Loucy (cell line): Measurements from ENCODE around the gene CCDC63.

Experiments
- CTCF ChIP-seq: fragments of 200-600 bp; sonication (generic); conservative IDR thresholded peaks from 2 replicates; pipeline ENCODE4 v1.5.1; 2014; ENCODE audit warnings: mild to moderate bottlenecking, antibody characterized with exemption, low read length
- EZH2phosphoT487 ChIP-seq: fragments of 200-600 bp; IDR thresholded peaks from 2 replicates; pipeline ENCODE4 v1.6.1; 2018; ENCODE audit warnings: antibody characterized with exemption, mild to moderate bottlenecking, moderate library complexity, borderline replicate concordance

DNA sequence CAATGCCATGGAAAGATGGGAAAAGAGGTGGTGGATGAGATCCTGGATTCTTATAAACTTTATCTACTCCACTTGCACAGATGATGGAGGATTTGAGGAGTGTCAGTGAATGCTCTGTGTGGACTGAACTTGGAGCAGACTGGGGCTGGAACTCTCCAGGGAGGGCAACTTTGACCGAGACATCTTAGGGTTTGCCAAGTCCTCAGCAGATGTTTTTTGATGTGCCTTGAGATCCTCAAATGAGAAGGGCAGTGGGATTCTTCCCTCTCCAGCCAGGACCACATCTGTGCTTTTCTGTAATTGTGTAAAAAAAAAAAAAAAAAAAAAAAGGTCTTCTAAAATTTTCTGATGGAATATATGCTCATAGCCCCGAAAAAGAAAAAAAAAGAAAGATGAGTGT lies 96.6 kb downstream of the CCDC63 start:
- no peak for TF ChIP-seq CTCF
- no peak for TF ChIP-seq EZH2phosphoT487
